GM10266 (cell line): ENCODE measurements around the gene IQCF5.
"Not testable (repeated sequence)": the region's sequence is repeated elsewhere in the genome, so short reads cannot be mapped to it uniquely, and the experiment has no call there.

Experiments
- DNase-seq: peaks from one replicate; pipeline ENCODE4 v3.0.0; 2012; ENCODE audit errors: extremely low spot score
- CTCF ChIP-seq: IDR thresholded peaks from 2 replicates; pipeline ENCODE4 v1.5.1; 2012; ENCODE audit warnings: mild to moderate bottlenecking, low read depth; ENCODE audit not compliant: control insufficient read depth, insufficient read depth; ENCODE audit errors: missing control alignments

Gene IQCF5

GRCh38 chr3:51869304-51869703 is 6.1 kb downstream of the IQCF5 start:
- no peak for TF ChIP-seq CTCF
- no peak for DNase-seq

- DNase-seq, result not testable (repeated sequence)
These were observed 6.5 kb downstream of the IQCF5 start for GRCh38 chr3:51868896-51869295.

GRCh38 chr3:51862886-51863285 is 12.5 kb downstream of the IQCF5 start:
- TF ChIP-seq CTCF, result no peak

GRCh38 chr3:51860703-51861665 is 14.4 kb downstream of the IQCF5 start, which contains the start of gene IQCF2:
Gene IQCF2, plus strand, starts transcription at chr3:51861615. Its CDS starts 52 bp downstream, at chr3:51861667.
- DNase-seq, result peak; percentile 23
- no peak for TF ChIP-seq CTCF

More at GRCh38 chr3:51862886-51863285, 12.5 kb downstream of the IQCF5 start:
- DNase-seq, result no peak

GRCh38 chr3:51855411-51855810 is 20.0 kb downstream of the IQCF5 start:
- DNase-seq, result not testable (repeated sequence)

GRCh38 chr3:51845129-51845528 is 30.3 kb downstream of the IQCF5 start:
- DNase-seq, result no peak
- TF ChIP-seq CTCF, result no peak

- DNase-seq, result no peak
- TF ChIP-seq CTCF, result no peak
These were observed 38.8 kb downstream of the IQCF5 start for GRCh38 chr3:51836606-51837005.

- no peak for DNase-seq
- no peak for TF ChIP-seq CTCF
These were observed 44.5 kb downstream of the IQCF5 start for GRCh38 chr3:51830836-51831385.
